PC-3 (cell line): ENCODE measurements around the gene ZNF74. TPM values are rescaled to one million over a fixed set of nuclear protein-coding genes. Genes with fewer than 3 reads are reported as not detected.
"Not testable (repeated sequence)": the region's sequence is repeated elsewhere in the genome, so short reads cannot be mapped to it uniquely, and the experiment has no call there.

ENCODE experiments used
- ATAC-seq: fragments of 200-7000 bp; cut with Tn5 transposase; 2 replicates; pipeline ENCODE4 v1.9.1; 2020; ENCODE audit warnings: mild to moderate bottlenecking, moderate library complexity
- Bru-seq: library from RNA; stranded (reverse); fragments of 400-500 nt; gene quantifications from one replicate; lab custom pipeline; 2021; lab: Mats Ljungman, UMichigan
- BruChase-seq, 2 experiments: library from RNA; stranded (reverse); fragments of 400-500 nt; gene quantifications; one replicate each; lab custom pipeline; 2021; lab: Mats Ljungman, UMichigan
- BruUV-seq: library from RNA; stranded (reverse); fragments of 400-500 nt; replicated peaks from 2 replicates; lab custom pipeline; 2021; lab: Mats Ljungman, UMichigan
- CTCF ChIA-PET: fragments of 300-600 bp; sonication (Branson Sonifier 250); formaldehyde crosslinking; loops from one replicate; lab custom pipeline; 2022; ENCODE audit warnings: antibody characterized with exemption; lab: Charles Lee
- POLR2A ChIA-PET: fragments of 300-600 bp; sonication (Branson Sonifier 250); formaldehyde crosslinking; loops from one replicate; lab custom pipeline; 2022; ENCODE audit warnings: antibody characterized with exemption; ENCODE audit not compliant: unreplicated experiment; lab: Charles Lee
- DNase-seq: peaks from one replicate; pipeline ENCODE4 v3.0.0-alpha.2; 2015
- H2AFZ ChIP-seq: fragments of 300-600 bp; sonication (generic); 2 replicates; pipeline ENCODE4 v1.6.0; 2016; ENCODE audit warnings: antibody characterized with exemption, low read length
- H3F3A ChIP-seq: fragments of 300-600 bp; sonication (generic); one replicate; pipeline ENCODE4 v1.6.0; 2017; ENCODE audit warnings: antibody characterized with exemption, low read length, control low read depth, mild to moderate bottlenecking; ENCODE audit not compliant: unreplicated experiment
- H3K27ac ChIP-seq: fragments of 300-600 bp; sonication (generic); 2 replicates; pipeline ENCODE4 v1.5.1; 2016; ENCODE audit warnings: mild to moderate bottlenecking, low read length
- H3K27me3 ChIP-seq: fragments of 300-600 bp; sonication (generic); 2 replicates; pipeline ENCODE4 v1.6.1; 2016; ENCODE audit warnings: low read length, mixed read lengths
- H3K36me3 ChIP-seq: fragments of 300-600 bp; sonication (generic); 2 replicates; pipeline ENCODE4 v1.6.1; 2016; ENCODE audit warnings: low read depth, mixed run types, low read length, mixed read lengths
- H3K4me1 ChIP-seq: fragments of 300-600 bp; sonication (generic); 2 replicates; pipeline ENCODE4 v1.5.1; 2016; ENCODE audit warnings: low read length; ENCODE audit not compliant: insufficient read depth
- H3K4me2 ChIP-seq: fragments of 300-600 bp; sonication (generic); 2 replicates; pipeline ENCODE4 v1.6.0; 2016; ENCODE audit warnings: low read length
- H3K4me3 ChIP-seq: fragments of 300-600 bp; sonication (generic); 2 replicates; pipeline ENCODE4 v1.5.1; 2016; ENCODE audit warnings: mild to moderate bottlenecking, low read length, mixed read lengths
- H3K79me2 ChIP-seq: fragments of 300-600 bp; sonication (generic); 2 replicates; pipeline ENCODE4 v1.6.1; 2017; ENCODE audit warnings: low read length, mixed read lengths
- H3K9ac ChIP-seq: fragments of 300-600 bp; sonication (generic); 2 replicates; pipeline ENCODE4 v1.6.0; 2016; ENCODE audit warnings: mild to moderate bottlenecking, low read length
- H3K9me2 ChIP-seq: fragments of 300-600 bp; sonication (generic); replicated peaks from 2 replicates; pipeline ENCODE4 v1.6.1; 2016; ENCODE audit warnings: mixed run types, low read length, mixed read lengths
- H3K9me3 ChIP-seq: fragments of 300-600 bp; sonication (generic); 2 replicates; pipeline ENCODE4 v1.6.1; 2016; ENCODE audit warnings: low read length, mixed read lengths
- H4K20me1 ChIP-seq: fragments of 300-600 bp; sonication (generic); 2 replicates; pipeline ENCODE4 v1.6.1; 2016; ENCODE audit warnings: low read length, mixed read lengths
- EZH2 ChIP-seq: fragments of 300-600 bp; sonication (generic); IDR thresholded peaks from one replicate; pipeline ENCODE4 v1.6.1; 2017; ENCODE audit warnings: antibody characterized with exemption, mild to moderate bottlenecking, low read length; ENCODE audit not compliant: unreplicated experiment
- EZH2phosphoT487 ChIP-seq: fragments of 300-600 bp; sonication (generic); IDR thresholded peaks from 2 replicates; pipeline ENCODE4 v1.6.1; 2018; ENCODE audit warnings: mild to moderate bottlenecking, antibody characterized with exemption, low read length, borderline replicate concordance
- intact Hi-C: fragments of 100-400 bp; cut with micrococcal nuclease; formaldehyde crosslinking; loops from 2 replicates; pipeline ENCODE4 v1.9.0; 2023
- long read RNA-seq: library from polyadenylated mRNA; unstranded; transcript quantifications from one replicate; pipeline ENCODE4 v2.0.0, GENCODE V29; 2021; ENCODE audit not compliant: unreplicated experiment
- total RNA-seq: library from RNA; depleted of rRNA; stranded (reverse); fragments of >200 nt; gene quantifications from 2 replicates; pipeline ENCODE4 v1.2.3, GENCODE V29; 2014; rRNA removed
- TF ChIP-seq, protein P1 (sequence below): fragments of 300-600 bp; sonication (generic); conservative IDR thresholded peaks from 2 replicates; pipeline ENCODE4 v1.5.1; 2017; ENCODE audit warnings: antibody characterized with exemption, low read depth, mild to moderate bottlenecking, low read length

Gene ZNF74
- total RNA-seq (11.1 and 18.5 TPM in 2 replicates), Bru-seq, nascent RNA (percentile 48 among the genes with signal in this experiment), BruChase-seq, experiment 1, labeled RNA remaining after a 6-hour chase (percentile 64 among the genes with signal in this experiment), BruChase-seq, experiment 2, labeled RNA remaining after a 2-hour chase (percentile 64 among the genes with signal in this experiment)
- long read RNA-seq, transcript ZNF74-203 (4 exons, 2,789 nt): major isoform, 10 of 32 reads
- long read RNA-seq, transcript ZNF74-202 (5 exons, 3,159 nt): minor isoform, 6 of 32 reads
- long read RNA-seq, partial matches to known transcripts: 0 of 32 reads
- long read RNA-seq, other reads (novel, unspliced or antisense): 14 of 32 reads

DNA sequence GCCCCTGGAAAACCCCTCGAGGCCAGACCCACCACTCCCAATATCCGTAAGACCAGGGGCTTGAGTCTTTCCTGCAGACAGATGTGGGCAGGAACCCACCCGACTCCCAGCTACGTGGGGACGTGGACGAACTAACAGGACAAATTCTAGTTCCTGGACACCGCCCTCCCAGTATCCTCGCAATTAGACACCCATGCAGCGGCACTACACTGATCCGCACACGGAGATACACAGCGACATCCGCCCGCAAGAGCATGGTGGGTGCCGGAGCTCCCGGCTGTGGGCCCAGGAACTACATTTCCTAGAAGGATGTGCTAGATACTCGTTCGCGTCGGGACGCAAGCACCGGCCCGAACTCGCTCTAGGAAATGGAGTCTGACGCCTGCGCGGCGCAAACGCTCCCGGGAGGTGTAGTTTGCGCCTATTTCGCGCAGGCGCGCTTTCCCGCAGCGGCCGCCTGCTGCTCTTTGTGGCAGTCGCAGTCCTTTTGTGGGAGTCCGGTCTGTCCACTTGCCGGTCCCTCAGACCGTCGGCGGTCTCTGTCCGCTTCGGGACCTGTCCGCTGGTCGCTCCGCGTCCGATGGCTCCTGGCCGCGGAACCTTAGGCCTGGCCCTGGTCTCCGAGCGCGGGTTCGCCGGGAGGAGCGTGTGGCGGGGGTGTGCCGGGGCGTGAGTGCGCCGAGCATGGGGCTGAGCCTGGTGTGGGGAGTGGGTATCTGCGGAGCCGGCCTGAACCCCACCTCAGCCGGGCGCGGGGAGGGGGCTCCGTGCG lies at the start of gene ZNF74:
TSS of gene ZNF74 (plus strand) at position 447 of the 772 bp plus-strand sequence. CDS start 478 bp downstream, outside the sequence.
- Histone ChIP-seq H4K20me1 (no peaks in the 10 kb centered on the region), H3F3A (no peaks in the 10 kb centered on the region), H3K27me3 (no peaks in the 10 kb centered on the region), H3K27ac (no peak within 1 kb of the TSS), H3K36me3 (no peaks in the 10 kb centered on the region), H3K4me1 (peaks cover 18% of the 10 kb centered on the region), H3K9me3 (no peaks in the 10 kb centered on the region), H3K4me2 (peak within 1 kb of the TSS; percentile 96), H3K79me2 (peaks cover 37% of the 10 kb centered on the region), H2AFZ (peak within 1 kb of the TSS; percentile 99), H3K9me2 (no peaks in the 10 kb centered on the region), H3K4me3 (peak within 1 kb of the TSS; percentile 90), H3K9ac (peak within 1 kb of the TSS; percentile 87)
- no TSS peak for BruUV-seq
- ChIA-PET CTCF (no interaction called here), POLR2A (no interaction called here)
- ATAC-seq (peak; percentile 93), DNase-seq (peak; percentile 84)
- intact Hi-C loops: no loop called here
- TF ChIP-seq EZH2phosphoT487 (no peak), EZH2 (no peak)
- TF ChIP-seq, protein P1, sequence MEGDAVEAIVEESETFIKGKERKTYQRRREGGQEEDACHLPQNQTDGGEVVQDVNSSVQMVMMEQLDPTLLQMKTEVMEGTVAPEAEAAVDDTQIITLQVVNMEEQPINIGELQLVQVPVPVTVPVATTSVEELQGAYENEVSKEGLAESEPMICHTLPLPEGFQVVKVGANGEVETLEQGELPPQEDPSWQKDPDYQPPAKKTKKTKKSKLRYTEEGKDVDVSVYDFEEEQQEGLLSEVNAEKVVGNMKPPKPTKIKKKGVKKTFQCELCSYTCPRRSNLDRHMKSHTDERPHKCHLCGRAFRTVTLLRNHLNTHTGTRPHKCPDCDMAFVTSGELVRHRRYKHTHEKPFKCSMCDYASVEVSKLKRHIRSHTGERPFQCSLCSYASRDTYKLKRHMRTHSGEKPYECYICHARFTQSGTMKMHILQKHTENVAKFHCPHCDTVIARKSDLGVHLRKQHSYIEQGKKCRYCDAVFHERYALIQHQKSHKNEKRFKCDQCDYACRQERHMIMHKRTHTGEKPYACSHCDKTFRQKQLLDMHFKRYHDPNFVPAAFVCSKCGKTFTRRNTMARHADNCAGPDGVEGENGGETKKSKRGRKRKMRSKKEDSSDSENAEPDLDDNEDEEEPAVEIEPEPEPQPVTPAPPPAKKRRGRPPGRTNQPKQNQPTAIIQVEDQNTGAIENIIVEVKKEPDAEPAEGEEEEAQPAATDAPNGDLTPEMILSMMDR: no peak

DNA sequence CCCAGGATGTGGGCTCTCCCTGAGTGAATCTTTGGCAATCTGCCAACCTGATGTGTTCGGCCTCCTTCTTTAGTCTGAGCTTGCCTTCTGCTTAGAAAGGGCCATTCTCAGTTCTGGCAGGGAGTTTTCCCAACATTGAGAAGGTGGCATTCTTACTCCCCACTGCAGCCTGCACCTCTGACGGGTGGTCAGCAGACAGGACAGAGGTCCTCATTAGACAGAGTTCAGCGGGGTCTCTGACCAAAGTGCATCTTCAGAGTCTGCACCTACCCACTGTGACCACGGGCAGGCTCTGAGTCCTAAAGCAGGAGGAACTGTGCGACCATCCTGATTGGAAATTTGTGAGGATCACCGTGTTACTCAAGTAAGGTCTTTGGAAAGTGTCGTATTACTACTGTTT lies 47.4 kb upstream of the ZNF74 start:
- CTCF ChIA-PET, POLR2A ChIA-PET, BruUV-seq: not testable (repeated sequence)

DNA sequence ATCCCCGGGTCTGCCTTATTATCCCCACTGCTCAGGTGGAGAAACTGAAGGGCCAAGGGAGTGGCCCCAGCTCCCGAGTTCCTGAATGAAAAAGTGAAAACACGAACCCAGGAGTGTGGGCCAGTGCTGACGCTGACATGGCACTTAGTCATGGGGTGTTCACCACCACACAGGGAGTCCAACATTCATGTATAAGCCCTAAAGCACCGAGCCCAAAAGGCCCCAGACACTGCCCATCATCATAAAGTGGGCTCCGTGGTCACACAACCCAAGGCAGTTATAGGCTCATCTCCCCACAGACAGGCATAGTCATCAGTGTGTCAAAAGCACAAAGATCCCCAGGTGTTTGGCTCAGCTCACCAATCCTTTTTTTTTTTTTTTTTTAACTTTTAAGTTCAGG lies 41.4 kb upstream of the ZNF74 start:
- H4K20me1 ChIP-seq, POLR2A ChIA-PET, H3K4me2 ChIP-seq, H3K4me3 ChIP-seq, BruUV-seq, H2AFZ ChIP-seq, CTCF ChIA-PET, H3K9me3 ChIP-seq, H3K4me1 ChIP-seq, ATAC-seq, H3K27me3 ChIP-seq, H3K79me2 ChIP-seq, intact Hi-C loops, H3F3A ChIP-seq, H3K36me3 ChIP-seq, H3K27ac ChIP-seq, H3K9me2 ChIP-seq, H3K9ac ChIP-seq: not testable (repeated sequence)
- DNase-seq: peak; percentile 14

More for the DNA sequence above, 47.4 kb upstream of the ZNF74 start:
- H3K27ac ChIP-seq, H3K4me1 ChIP-seq, H3K27me3 ChIP-seq, ATAC-seq, H2AFZ ChIP-seq, intact Hi-C loops, H3K79me2 ChIP-seq, H3K9me2 ChIP-seq, H3K4me2 ChIP-seq, H3K4me3 ChIP-seq, H3F3A ChIP-seq, H3K36me3 ChIP-seq, H3K9ac ChIP-seq, DNase-seq, H3K9me3 ChIP-seq, H4K20me1 ChIP-seq: not testable (repeated sequence)
